ENCODE measurements around the gene HDAC4. TPM values are rescaled to one million over a fixed set of nuclear protein-coding genes. Genes with fewer than 3 reads are reported as not detected.

The HDAC4 gene
- total RNA-seq, 1 donor: 28.3 TPM

GRCh38 chr2:239202343-239202742 is 198.5 kb downstream of the HDAC4 start:
- H3K4me3 ChIP-seq (ENCODE audit: low read depth, low read length): no peak overlapping the region
- no peak for TF ChIP-seq CTCF (IDR thresholded peaks at IDR 0.05; ENCODE audit: insufficient read depth, low read length)
- DNase-seq (ENCODE audit: low read depth): no peak

GRCh38 chr2:239201884-239202283 is 198.9 kb downstream of the HDAC4 start:
- no peak overlapping the region for H3K4me3 ChIP-seq (ENCODE audit: low read depth, low read length)
- TF ChIP-seq CTCF (IDR thresholded peaks at IDR 0.05; ENCODE audit: insufficient read depth, low read length): no peak
- no peak for DNase-seq (ENCODE audit: low read depth)

GRCh38 chr2:239201531-239201876 is 199.3 kb downstream of the HDAC4 start:
- peak; percentile 35 for DNase-seq (ENCODE audit: low read depth)
- no peak overlapping the region for H3K4me3 ChIP-seq (ENCODE audit: low read depth, low read length)
- no peak for TF ChIP-seq CTCF (IDR thresholded peaks at IDR 0.05; ENCODE audit: insufficient read depth, low read length)

- TF ChIP-seq CTCF (IDR thresholded peaks at IDR 0.05; ENCODE audit: insufficient read depth, low read length): no peak
- H3K4me3 ChIP-seq (ENCODE audit: low read depth, low read length): no peak overlapping the region
- no peak for DNase-seq (ENCODE audit: low read depth)
Observed at GRCh38 chr2:239200646-239201530, 199.9 kb downstream of the HDAC4 start.

GRCh38 chr2:239199041-239199768 is 201.6 kb downstream of the HDAC4 start:
- no peak for TF ChIP-seq CTCF (IDR thresholded peaks at IDR 0.05; ENCODE audit: insufficient read depth, low read length)
- H3K4me3 ChIP-seq (ENCODE audit: low read depth, low read length): no peak overlapping the region
- peak; percentile 51 for DNase-seq (ENCODE audit: low read depth)

- no peak for DNase-seq (ENCODE audit: low read depth)
- no peak for TF ChIP-seq CTCF (IDR thresholded peaks at IDR 0.05; ENCODE audit: insufficient read depth, low read length)
- no peak overlapping the region for H3K4me3 ChIP-seq (ENCODE audit: low read depth, low read length)
Observed at GRCh38 chr2:239198221-239198620, 202.6 kb downstream of the HDAC4 start.

Measured in fibroblast of the aortic adventitia (primary cell).